WTC11 (cell line): ENCODE results near the gene FUT6.

Experiments used
- ATF3 ChIP-seq: sonication (generic); formaldehyde crosslinking; conservative IDR thresholded peaks from 2 replicates; pipeline ENCODE4 v1.8.1; 2022; ENCODE audit warnings: mild to moderate bottlenecking, missing genetic modification reagents
- CTCF ChIP-seq: fragments of 200-600 bp; IDR thresholded peaks from 2 replicates; pipeline ENCODE4 v1.8.0; 2022; ENCODE audit warnings: antibody characterized with exemption
- E2F4 ChIP-seq: sonication (generic); formaldehyde crosslinking; IDR thresholded peaks from 2 replicates; pipeline ENCODE4 v1.8.1; 2022; ENCODE audit warnings: low read depth, mild to moderate bottlenecking, moderate library complexity, missing genetic modification reagents, borderline replicate concordance
- GABPB1 ChIP-seq: sonication (generic); formaldehyde crosslinking; IDR thresholded peaks from 2 replicates; pipeline ENCODE4 v1.8.1; 2023; ENCODE audit warnings: mild to moderate bottlenecking, missing genetic modification reagents
- JUN ChIP-seq: sonication (generic); formaldehyde crosslinking; IDR thresholded peaks from 2 replicates; pipeline ENCODE4 v1.8.0; 2023; ENCODE audit warnings: mild to moderate bottlenecking, missing genetic modification reagents
- MXD4 ChIP-seq: fragments of 250-450 bp; sonication (Bioruptor Pico); IDR thresholded peaks from 2 replicates; pipeline ENCODE4 v1.8.0; 2021; ENCODE audit warnings: mild to moderate bottlenecking, moderate library complexity, borderline replicate concordance
- STAT6 ChIP-seq: sonication (generic); formaldehyde crosslinking; conservative IDR thresholded peaks from 2 replicates; pipeline ENCODE4 v1.8.1; 2023; ENCODE audit warnings: mild to moderate bottlenecking, low read depth, missing genetic modification reagents, moderate library complexity
- ZNF138 ChIP-seq: sonication (generic); formaldehyde crosslinking; conservative IDR thresholded peaks from 2 replicates; pipeline ENCODE4 v1.8.1; 2022; ENCODE audit warnings: mild to moderate bottlenecking, moderate library complexity, missing genetic modification reagents

- TF ChIP-seq STAT6 (no peak), CTCF (no peak), ATF3 (CRISPR knock-in tag) (no peak), JUN (no peak), E2F4 (CRISPR knock-in tag) (no peak), MXD4 (CRISPR knock-in tag) (no peak), GABPB1 (CRISPR knock-in tag) (peak; percentile 99), ZNF138 (CRISPR knock-in tag) (no peak)
Measured at GRCh38 chr19:5870986-5871394, 31.5 kb upstream of the FUT6 start.
